ENCODE data around the gene SKIL. TPM values are rescaled to one million over a fixed set of nuclear protein-coding genes. Genes with fewer than 3 reads are reported as not detected.

The SKIL gene
- total RNA-seq, 1 experiment from 2014 or later, result 51.7 TPM

GRCh38 chr3:170387950-170388349 is 30.4 kb downstream of the SKIL start:
- DNase-seq (ENCODE audit: low spot score), result no peak

GRCh38 chr3:170391108-170391507 is 33.6 kb downstream of the SKIL start:
- DNase-seq (ENCODE audit: low spot score), result no peak

- DNase-seq (ENCODE audit: low spot score), result no peak
Observed at GRCh38 chr3:170397685-170398084, 40.2 kb downstream of the SKIL start.

DNA sequence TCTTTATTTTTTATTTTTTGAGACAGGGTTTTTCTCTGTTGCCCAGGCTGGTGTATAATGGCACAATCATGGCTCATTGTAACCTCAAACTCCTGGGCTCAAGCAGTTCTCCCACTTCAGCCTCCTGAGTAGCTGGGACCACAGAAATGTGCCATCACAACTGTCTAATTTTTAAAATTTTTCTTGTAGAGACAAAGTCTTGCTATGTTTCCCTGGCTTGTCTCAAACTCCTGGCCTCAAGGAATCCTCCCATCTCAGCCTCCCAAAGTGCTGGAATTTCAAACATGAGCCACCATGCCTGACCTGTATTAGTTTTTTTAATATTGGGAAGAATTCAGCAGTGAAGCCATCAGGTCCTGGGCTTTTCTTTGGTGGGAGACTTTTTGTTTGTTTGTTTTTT is 47.6 kb downstream of the SKIL start:
- DNase-seq (ENCODE audit: low spot score), result no peak

DNA sequence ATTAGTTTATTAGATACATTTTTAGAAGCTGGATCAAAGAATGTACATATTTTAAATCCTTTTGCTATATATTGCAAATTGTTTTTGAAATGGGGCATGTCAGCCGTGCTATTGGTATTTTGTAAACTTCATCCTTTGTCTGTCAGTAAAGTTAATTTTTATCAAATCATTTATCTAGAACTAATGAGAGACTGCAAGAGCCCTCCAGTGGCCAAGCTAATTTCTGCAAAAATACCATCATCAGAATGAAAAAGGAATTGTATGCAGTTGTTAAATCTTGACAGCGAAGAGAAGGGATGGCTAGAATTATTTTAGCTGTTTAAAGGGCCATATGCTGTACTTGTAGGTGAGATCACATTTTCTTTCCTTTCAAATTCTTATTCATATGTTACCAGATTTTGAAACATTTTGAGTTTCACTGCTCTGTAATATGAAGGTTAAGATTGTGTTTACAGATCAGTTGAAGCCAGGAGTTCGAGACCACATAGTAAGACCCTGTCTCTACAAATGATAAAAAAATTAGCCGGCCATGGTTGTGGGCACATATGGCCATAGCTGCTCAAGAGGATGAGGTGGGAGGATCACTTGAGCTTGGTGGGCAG is 53.0 kb downstream of the SKIL start:
- peak; percentile 79 for DNase-seq (ENCODE audit: low spot score)

- no peak for DNase-seq (ENCODE audit: low spot score)
Observed at GRCh38 chr3:170413291-170413690, 55.8 kb downstream of the SKIL start.

GRCh38 chr3:170414202-170414663 is 56.7 kb downstream of the SKIL start:
- DNase-seq (ENCODE audit: low spot score), result peak; percentile 92

DNA sequence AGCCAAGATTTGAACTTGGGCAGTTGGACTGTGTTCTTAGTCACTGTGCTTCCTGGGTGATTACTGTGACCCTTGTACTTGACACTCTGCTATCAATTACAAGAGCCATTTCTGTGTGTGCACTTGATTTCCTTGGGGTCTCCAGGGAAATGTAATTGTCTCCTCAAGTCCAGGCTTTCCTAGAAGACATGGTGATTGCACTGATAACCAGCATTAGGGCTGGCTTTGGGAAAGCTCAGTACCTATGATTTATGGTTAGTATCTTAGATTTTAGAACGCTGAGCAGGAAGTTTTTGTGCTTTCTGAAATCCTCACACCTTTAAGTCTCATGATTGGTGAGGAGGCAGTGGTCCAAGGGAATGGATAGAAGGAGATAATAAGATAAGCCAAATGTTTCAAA is 59.6 kb downstream of the SKIL start:
- no peak for DNase-seq (ENCODE audit: low spot score)

DNA sequence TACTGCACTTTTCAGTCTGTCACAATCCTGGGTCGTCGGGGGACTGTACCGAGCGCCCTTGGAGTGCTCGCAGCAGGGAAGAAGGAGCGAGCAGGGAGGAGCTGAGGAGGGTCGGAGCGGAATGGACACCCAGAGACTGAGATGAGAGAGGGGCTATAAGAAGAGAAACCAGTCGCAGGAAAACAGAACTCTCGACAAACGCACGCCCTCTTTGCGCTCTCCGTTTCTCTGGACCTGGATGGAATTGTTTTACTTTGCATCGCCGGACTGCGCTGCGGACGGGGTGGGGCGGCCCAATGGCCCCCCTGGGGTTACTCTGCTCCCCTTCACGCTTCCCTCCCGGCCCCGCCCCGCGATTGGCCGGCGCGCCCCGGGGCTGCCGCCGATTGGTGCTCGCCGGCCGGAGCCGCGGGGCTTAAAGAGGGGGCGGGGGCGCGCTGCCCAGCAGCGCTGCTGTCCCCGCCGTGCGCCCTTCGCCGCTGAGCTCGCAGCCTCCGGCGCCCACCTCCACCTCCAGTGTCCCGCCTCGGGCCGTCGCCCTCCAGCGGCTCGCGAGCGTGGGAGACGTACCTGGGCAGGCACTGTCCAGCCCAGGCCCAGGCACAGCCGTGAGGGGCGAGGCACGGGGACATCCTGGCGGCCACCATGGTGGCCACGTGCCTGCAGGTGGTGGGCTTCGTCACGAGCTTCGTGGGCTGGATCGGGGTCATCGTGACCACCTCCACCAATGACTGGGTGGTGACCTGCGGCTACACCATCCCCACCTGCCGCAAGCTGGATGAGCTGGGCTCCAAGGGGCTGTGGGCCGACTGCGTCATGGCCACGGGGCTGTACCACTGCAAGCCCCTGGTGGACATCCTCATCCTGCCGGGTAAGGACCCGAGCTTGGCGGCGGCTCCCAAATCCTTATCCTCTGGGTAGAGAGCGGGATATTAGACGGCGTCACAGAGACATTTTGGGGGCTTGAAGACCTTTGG is 61.2 kb downstream of the SKIL start, which contains the start of gene CLDN11:
TSS of gene CLDN11 (plus strand) at position 447 of the 977 bp plus-strand sequence. CDS start at position 646, 199 bp downstream.
- no peak for DNase-seq (ENCODE audit: low spot score)

- DNase-seq (ENCODE audit: low spot score), result no peak
Observed at GRCh38 chr3:170419557-170420087, 62.1 kb downstream of the SKIL start.

GRCh38 chr3:170420307-170420821 is 62.8 kb downstream of the SKIL start:
- no peak for DNase-seq (ENCODE audit: low spot score)

- no peak for DNase-seq (ENCODE audit: low spot score)
Observed at GRCh38 chr3:170421111-170421641, 63.7 kb downstream of the SKIL start.

GRCh38 chr3:170421758-170422157 is 64.2 kb downstream of the SKIL start:
- no peak for DNase-seq (ENCODE audit: low spot score)

DNA sequence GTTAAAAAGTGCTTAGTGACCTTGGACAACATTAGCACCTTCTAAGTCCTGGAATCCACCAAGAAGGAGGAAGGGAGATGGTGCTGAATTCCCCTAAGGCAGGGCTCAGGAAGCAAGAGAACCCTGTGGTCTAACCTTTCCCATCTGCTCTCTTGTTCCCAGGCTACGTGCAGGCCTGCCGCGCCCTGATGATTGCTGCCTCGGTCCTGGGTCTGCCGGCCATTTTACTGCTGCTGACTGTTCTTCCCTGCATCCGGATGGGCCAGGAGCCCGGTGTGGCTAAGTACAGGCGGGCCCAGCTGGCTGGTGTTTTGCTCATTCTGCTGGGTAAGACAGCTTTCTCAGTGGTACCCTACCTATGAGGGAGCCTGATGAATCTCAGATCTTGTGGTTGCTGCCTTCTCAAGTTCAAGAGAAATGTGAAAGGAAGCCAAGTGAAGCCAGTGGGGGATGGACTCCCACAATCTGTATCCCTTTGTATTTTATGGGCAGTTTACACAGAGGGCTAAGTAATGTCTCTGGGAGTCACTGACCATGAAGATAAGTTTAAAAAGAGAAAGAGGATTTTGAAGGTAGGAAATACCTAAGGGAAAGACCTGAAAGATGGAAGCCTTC is 65.6 kb downstream of the SKIL start:
- no peak for DNase-seq (ENCODE audit: low spot score)

DNA sequence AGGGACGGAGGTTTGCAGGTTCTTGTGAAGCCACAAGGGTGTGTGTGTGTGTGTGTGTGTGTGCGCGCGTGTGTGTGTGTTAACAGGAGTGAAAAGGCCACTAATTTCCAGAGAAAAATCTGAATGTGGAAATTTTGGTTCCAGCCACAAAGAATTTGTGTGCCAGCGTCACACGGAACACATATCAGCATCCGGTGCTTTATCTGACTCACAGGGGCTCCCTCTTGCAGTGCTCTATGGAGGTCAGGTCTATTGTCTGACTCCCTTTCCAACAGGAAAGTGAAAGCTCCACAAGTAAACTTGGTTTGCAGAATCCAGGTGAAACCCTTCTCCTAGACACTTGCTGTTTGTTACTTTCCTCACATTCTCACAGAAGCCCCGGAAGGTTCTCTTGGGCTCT is 67.4 kb downstream of the SKIL start:
- no peak for DNase-seq (ENCODE audit: low spot score)

GRCh38 chr3:170425491-170426239 is 68.2 kb downstream of the SKIL start:
- no peak for DNase-seq (ENCODE audit: low spot score)

GRCh38 chr3:170426240-170426797 is 68.8 kb downstream of the SKIL start:
- DNase-seq (ENCODE audit: low spot score), result no peak

DNA sequence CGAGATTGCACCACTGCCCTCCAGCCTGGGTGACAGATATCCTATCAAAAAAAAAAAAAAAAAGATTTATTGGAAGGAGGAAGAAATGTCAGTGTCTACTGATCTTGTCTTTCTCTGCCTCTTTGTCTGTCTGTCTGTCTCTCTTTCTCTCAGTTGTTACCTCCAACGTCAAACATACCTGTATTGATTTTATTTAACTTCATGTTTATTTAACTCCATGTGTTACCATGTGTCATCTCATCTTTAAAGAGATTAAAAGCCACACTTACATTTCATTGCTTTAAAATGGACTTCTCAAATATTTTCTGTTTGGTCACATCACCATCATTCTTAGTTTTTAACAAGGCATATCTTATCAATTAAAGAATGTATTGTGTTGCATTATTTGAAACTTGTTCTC is 70.6 kb downstream of the SKIL start:
- no peak for DNase-seq (ENCODE audit: low spot score)

DNA sequence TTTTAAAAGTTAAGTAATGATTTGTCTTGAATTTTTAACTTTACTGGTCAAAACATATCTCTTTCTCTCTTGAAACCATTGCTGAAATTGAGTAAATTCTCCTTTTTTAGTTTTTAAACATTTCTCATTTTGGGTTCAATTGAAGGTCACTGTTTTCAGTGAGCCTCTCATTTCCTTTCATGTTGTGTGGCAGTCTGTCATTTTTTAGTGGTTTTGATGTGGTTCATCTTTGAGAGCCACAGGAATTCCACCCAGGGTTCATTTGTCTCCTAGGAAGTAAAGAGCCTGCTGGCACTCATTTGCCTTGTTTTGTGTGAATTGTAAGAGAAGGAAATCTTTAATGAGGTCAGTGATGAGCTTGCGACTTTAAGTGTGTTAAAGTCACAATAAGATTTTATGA is 71.5 kb downstream of the SKIL start:
- peak; percentile 50 for DNase-seq (ENCODE audit: low spot score)

GRCh38 chr3:170431054-170431453 is 73.5 kb downstream of the SKIL start:
- DNase-seq (ENCODE audit: low spot score), result no peak
